Endothelial cell of umbilical vein (primary cell): ENCODE data around the gene EFCAB13. TPM values are rescaled to one million over a fixed set of nuclear protein-coding genes. Genes with fewer than 3 reads are reported as not detected.

Experiments used
- BruUV-seq: library from RNA; stranded (reverse); fragments of 400-500 nt; replicated peaks from 2 replicates; lab custom pipeline; 2021; lab: Mats Ljungman, UMichigan
- CTCF ChIA-PET: fragments of 300-600, 350-600 bp; sonication (Branson Sonifier 250); formaldehyde crosslinking; loops from one replicate; lab custom pipeline; 2021; ENCODE audit warnings: antibody characterized with exemption, inconsistent platforms; lab: Charles Lee
- POLR2A ChIA-PET: fragments of 300-600, 350-600 bp; sonication (Branson Sonifier 250); formaldehyde crosslinking; loops from one replicate; lab custom pipeline; 2021; ENCODE audit warnings: antibody characterized with exemption, inconsistent platforms; lab: Charles Lee
- DNase-seq: peaks from one replicate; pipeline ENCODE4 v3.0.0-alpha.2; 2011; ENCODE audit warnings: low read depth, low spot score
- FAIRE-seq: peaks from 2 replicates; lab custom pipeline; 2011; peaks lifted over from hg19 to GRCh38; lab: Jason Lieb, UNC
- H2AFZ ChIP-seq: 2 replicates; pipeline ENCODE4 v1.6.0; 2012; ENCODE audit warnings: low read depth, low read length, control low read depth, inconsistent platforms
- H3K27ac ChIP-seq: 2 replicates; pipeline ENCODE4 v1.5.1; 2011; ENCODE audit warnings: low read depth, mild to moderate bottlenecking, control low read depth, low read length, moderate library complexity; ENCODE audit not compliant: insufficient read depth
- H3K27me3 ChIP-seq, 2 experiments: 2 replicates each; pipeline versions ENCODE4 v1.6.0 to v1.6.1; 2011; ENCODE audit warnings: low read length in 2 of 2, mixed read lengths in 1 of 2; ENCODE audit not compliant: control insufficient read depth in 2 of 2, insufficient read depth in 2 of 2
- H3K36me3 ChIP-seq, 2 experiments: 2 replicates in 1 of 2; 3 replicates in 1 of 2; pipeline ENCODE4 v1.5.1; 2011; ENCODE audit warnings: low read length in 2 of 2, mild to moderate bottlenecking in 1 of 2, moderate library complexity in 1 of 2; ENCODE audit not compliant: control insufficient read depth in 2 of 2, insufficient read depth in 2 of 2; ENCODE audit errors: extremely low read depth in 1 of 2
- H3K4me1 ChIP-seq: 3 replicates; pipeline ENCODE4 v1.5.1; 2011; ENCODE audit warnings: mild to moderate bottlenecking, low read length; ENCODE audit not compliant: control insufficient read depth, insufficient read depth; ENCODE audit errors: extremely low read depth
- H3K4me2 ChIP-seq: 2 replicates; pipeline ENCODE4 v1.6.1; 2011; ENCODE audit warnings: low read length, control low read depth, mixed read lengths; ENCODE audit not compliant: insufficient read depth
- H3K4me3 ChIP-seq, 3 experiments: fragments of 200-600 bp in 1 of 3; sonication (generic), shearing (Covaris generic) in 1 of 3; replicated peaks in 1 of 3; 2 replicates each; pipeline ENCODE4 v1.5.1; 2011 to 2016; ENCODE audit warnings: control low read depth in 3 of 3, low read length in 3 of 3, mild to moderate bottlenecking in 2 of 3, inconsistent platforms in 1 of 3, low read depth in 1 of 3, moderate library complexity in 1 of 3; ENCODE audit not compliant: insufficient read depth in 1 of 3
- H3K79me2 ChIP-seq: 2 replicates; pipeline ENCODE4 v1.6.0; 2012; ENCODE audit warnings: low read length, inconsistent platforms; ENCODE audit not compliant: control insufficient read depth, insufficient read depth
- H3K9ac ChIP-seq: replicated peaks from 2 replicates; pipeline ENCODE3; 2011; ENCODE audit warnings: low read length, control low read depth; ENCODE audit not compliant: insufficient read depth; ENCODE audit errors: extremely low read depth
- H3K9me1 ChIP-seq: replicated peaks from 3 replicates; pipeline ENCODE4 v1.6.0; 2011; ENCODE audit warnings: mild to moderate bottlenecking, low read length; ENCODE audit not compliant: control insufficient read depth, insufficient read depth; ENCODE audit errors: extremely low read depth
- H3K9me3 ChIP-seq: replicated peaks from 2 replicates; pipeline ENCODE4 v1.5.1; 2012; ENCODE audit warnings: low read length, inconsistent platforms; ENCODE audit not compliant: control insufficient read depth, insufficient read depth
- H4K20me1 ChIP-seq: replicated peaks from 2 replicates; pipeline ENCODE3; 2011; ENCODE audit warnings: mild to moderate bottlenecking, low read length; ENCODE audit not compliant: control insufficient read depth, insufficient read depth; ENCODE audit errors: extremely low read depth
- CTCF ChIP-seq, 2 donors: IDR thresholded peaks; 1 replicate in 1 of 2; 2 replicates in 1 of 2; pipeline ENCODE4 v1.5.1; 2011; ENCODE audit warnings: low read length in 2 of 2, mild to moderate bottlenecking in 2 of 2, moderate library complexity in 2 of 2, control low read depth in 1 of 2, inconsistent platforms in 1 of 2, low read depth in 1 of 2; ENCODE audit not compliant: insufficient read depth in 1 of 2; ENCODE audit errors: extremely low read depth in 1 of 2
- EZH2 ChIP-seq: IDR thresholded peaks from 2 replicates; pipeline ENCODE4 v1.6.1; 2012; ENCODE audit warnings: borderline replicate concordance, low read depth, mild to moderate bottlenecking, moderate library complexity, low read length, inconsistent platforms; ENCODE audit not compliant: severe bottlenecking
- FOS ChIP-seq: IDR thresholded peaks from 2 replicates; pipeline ENCODE4 v1.6.1; 2011; ENCODE audit warnings: mild to moderate bottlenecking, low read length, moderate library complexity, borderline replicate concordance; ENCODE audit not compliant: insufficient read depth
- GATA2 ChIP-seq: IDR thresholded peaks from 2 replicates; pipeline ENCODE4 v1.7.0; 2011; ENCODE audit warnings: low read depth, mild to moderate bottlenecking, moderate library complexity, mixed read lengths, low read length; ENCODE audit not compliant: insufficient read length, insufficient read depth
- JUN ChIP-seq: IDR thresholded peaks from 2 replicates; pipeline ENCODE4 v1.6.1; 2011; ENCODE audit warnings: borderline replicate concordance, low read depth; ENCODE audit not compliant: insufficient read length, insufficient read depth
- MAX ChIP-seq: IDR thresholded peaks from 2 replicates; pipeline ENCODE4 v1.6.1; 2011; ENCODE audit not compliant: insufficient read depth, insufficient read length
- MYC ChIP-seq: IDR thresholded peaks from one replicate; pipeline ENCODE4 v1.6.1; 2011; ENCODE audit warnings: mild to moderate bottlenecking, low read depth, low read length
- POLR2A ChIP-seq: IDR thresholded peaks from 2 replicates; pipeline ENCODE4 v1.6.1; 2012; ENCODE audit warnings: low read depth, mild to moderate bottlenecking, control low read depth, low read length
- POLR2AphosphoS5 ChIP-seq: IDR thresholded peaks from 2 replicates; pipeline ENCODE4 v1.6.1; 2012; ENCODE audit warnings: low read depth, mild to moderate bottlenecking, control low read depth, low read length, moderate library complexity; ENCODE audit not compliant: insufficient read depth
- dilution Hi-C: fragments of 300-500 bp; cut with MboI; formaldehyde crosslinking; loops from one replicate; pipeline ENCODE4 v1.15.0; 2019; ENCODE audit warnings: low sequenced_read_pairs; ENCODE audit not compliant: extremely low pct_ligation_motif_present
- intact Hi-C: fragments of 100-400 bp; cut with micrococcal nuclease; formaldehyde crosslinking; loops from one replicate; pipeline ENCODE4 v1.10.0; 2022
- polyA plus RNA-seq, 4 experiments: library from polyadenylated mRNA; depleted of rRNA in 3 of 4; stranded (reverse) in 3 of 4; unstranded in 1 of 4; fragments of >200 nt; gene quantifications; 2 replicates each; pipeline versions ENCODE4 v1.2.1 to v1.2.3, GENCODE V29; 2011 to 2012; ENCODE audit warnings: missing spikeins in 1 of 4
- total RNA-seq: library from RNA; stranded (reverse); gene quantifications from 2 replicates; pipeline ENCODE4 v1.2.3, GENCODE V29; 2021

Gene EFCAB13
- total and polyA plus RNA-seq, 2 donors (not counting 3 experiments of a cell fraction or from before 2014, with no cell fraction given), result 0.86 to 12.9 TPM

GRCh38 chr17:47276868-47277267, 46.9 kb upstream of the EFCAB13 start:
- POLR2A ChIA-PET, result no interaction called here
- H2AFZ ChIP-seq, result no peak overlapping the region
- peaks cover 21% of the 10 kb centered on the region for H3K4me1 ChIP-seq

More at GRCh38 chr17:47276868-47277267, 46.9 kb upstream of the EFCAB13 start:
- Histone ChIP-seq H3K4me3 (no peak overlapping the region), H3K27ac (no peak overlapping the region), H3K36me3 (no peaks in the 10 kb centered on the region), H4K20me1 (no peaks in the 10 kb centered on the region), H3K9ac (no peak overlapping the region), H3K9me1 (no peaks in the 10 kb centered on the region), H3K27me3 (no peaks in the 10 kb centered on the region), H3K4me2 (no peak overlapping the region), H3K9me3 (no peaks in the 10 kb centered on the region), H3K79me2 (no peaks in the 10 kb centered on the region)
- CTCF ChIA-PET, result interaction anchor here (1.0 kb wide), 1 partner anchor 38 kb away, joined by 3 read pairs; no protein-coding TSS in a partner anchor
- BruUV-seq, result no TSS peak
- intact Hi-C loops (no loop called here), dilution Hi-C loops (no loop called here)
- DNase-seq, result peak; percentile 63
- no peak for TF ChIP-seq MYC
- TF ChIP-seq GATA2, result no peak
- no peak for TF ChIP-seq CTCF (IDR thresholded peaks at IDR 0.05; ENCODE audit: extremely low read depth in 1 of 2, insufficient read depth in 1 of 2, low read depth in 1 of 2, low read length in 2 of 2)
- TF ChIP-seq MAX, result no peak
- no peak for TF ChIP-seq POLR2AphosphoS5
- TF ChIP-seq EZH2, result no peak
- no peak for TF ChIP-seq FOS
- no peak for TF ChIP-seq JUN
- no peak for TF ChIP-seq POLR2A
- peak; percentile 70 for FAIRE-seq
